H54 (cell line): Measurements from ENCODE around the gene AP3B2.

Experiments used
- DNase-seq: peaks from one replicate; pipeline ENCODE4 v3.0.0; 2011; ENCODE audit warnings: low spot score, mixed read lengths; ENCODE audit not compliant: insufficient read length
- FAIRE-seq: peaks from 3 replicates; lab custom pipeline; 2011; peaks lifted over from hg19 to GRCh38; lab: Jason Lieb, UNC
- POLR2A ChIP-seq: IDR thresholded peaks from 2 replicates; pipeline ENCODE4 v1.6.1; 2011; ENCODE audit warnings: low read depth, mild to moderate bottlenecking, low read length

Gene AP3B2, protein sequence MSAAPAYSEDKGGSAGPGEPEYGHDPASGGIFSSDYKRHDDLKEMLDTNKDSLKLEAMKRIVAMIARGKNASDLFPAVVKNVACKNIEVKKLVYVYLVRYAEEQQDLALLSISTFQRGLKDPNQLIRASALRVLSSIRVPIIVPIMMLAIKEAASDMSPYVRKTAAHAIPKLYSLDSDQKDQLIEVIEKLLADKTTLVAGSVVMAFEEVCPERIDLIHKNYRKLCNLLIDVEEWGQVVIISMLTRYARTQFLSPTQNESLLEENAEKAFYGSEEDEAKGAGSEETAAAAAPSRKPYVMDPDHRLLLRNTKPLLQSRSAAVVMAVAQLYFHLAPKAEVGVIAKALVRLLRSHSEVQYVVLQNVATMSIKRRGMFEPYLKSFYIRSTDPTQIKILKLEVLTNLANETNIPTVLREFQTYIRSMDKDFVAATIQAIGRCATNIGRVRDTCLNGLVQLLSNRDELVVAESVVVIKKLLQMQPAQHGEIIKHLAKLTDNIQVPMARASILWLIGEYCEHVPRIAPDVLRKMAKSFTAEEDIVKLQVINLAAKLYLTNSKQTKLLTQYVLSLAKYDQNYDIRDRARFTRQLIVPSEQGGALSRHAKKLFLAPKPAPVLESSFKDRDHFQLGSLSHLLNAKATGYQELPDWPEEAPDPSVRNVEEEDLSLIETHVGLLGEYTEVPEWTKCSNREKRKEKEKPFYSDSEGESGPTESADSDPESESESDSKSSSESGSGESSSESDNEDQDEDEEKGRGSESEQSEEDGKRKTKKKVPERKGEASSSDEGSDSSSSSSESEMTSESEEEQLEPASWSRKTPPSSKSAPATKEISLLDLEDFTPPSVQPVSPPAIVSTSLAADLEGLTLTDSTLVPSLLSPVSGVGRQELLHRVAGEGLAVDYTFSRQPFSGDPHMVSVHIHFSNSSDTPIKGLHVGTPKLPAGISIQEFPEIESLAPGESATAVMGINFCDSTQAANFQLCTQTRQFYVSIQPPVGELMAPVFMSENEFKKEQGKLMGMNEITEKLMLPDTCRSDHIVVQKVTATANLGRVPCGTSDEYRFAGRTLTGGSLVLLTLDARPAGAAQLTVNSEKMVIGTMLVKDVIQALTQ

DNA sequence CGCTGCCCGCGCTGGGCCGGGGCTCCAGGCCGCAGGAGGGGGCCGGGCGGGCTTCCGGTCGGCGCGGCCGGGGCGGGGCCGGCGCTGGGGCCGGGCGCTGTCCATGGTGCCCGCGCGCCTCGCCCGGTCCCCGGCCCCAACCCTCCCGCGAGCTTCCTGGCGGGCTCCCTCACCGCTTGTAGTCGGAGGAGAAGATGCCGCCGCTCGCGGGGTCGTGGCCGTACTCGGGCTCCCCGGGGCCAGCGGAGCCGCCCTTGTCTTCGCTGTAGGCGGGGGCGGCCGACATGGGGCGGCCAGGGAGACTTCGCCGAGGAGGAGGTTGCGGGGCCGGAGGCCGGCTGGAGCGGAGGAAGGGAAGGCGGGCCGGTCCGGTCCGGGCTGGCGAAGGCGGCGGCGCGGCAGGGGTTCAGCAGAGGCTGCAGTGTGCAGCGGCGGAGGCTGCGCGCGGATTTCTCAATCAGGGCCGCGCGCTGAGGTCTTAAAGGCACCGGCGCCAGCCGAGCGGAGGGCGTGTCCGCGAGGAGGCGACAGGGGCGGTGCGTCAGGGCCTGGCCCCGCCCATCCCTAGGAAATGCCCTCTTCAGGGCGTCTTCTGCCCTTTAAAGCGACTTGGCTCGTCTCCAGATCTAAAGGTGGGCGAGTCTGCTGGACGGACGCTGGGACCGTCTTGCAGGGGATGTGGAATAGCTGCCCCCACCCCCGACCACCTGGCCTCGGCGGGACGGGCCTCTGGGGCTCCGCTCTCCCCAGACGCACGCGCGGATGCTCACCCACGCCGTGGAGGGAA, at the start of gene AP3B2:
Gene AP3B2 (minus strand): TSS at position 455 of the 787 bp plus-strand sequence. CDS start 169 bp downstream, at position 286.
- DNase-seq (peak; percentile 71), FAIRE-seq (no peak)
- 0 out of 2 replicates have a peak, but pooled peaks have one; percentile 32 for TF ChIP-seq POLR2A

- FAIRE-seq: no peak
- TF ChIP-seq POLR2A: no peak
- DNase-seq: no peak
Observed at GRCh38 chr15:82751308-82751707, 41.6 kb upstream of the AP3B2 start.

DNA sequence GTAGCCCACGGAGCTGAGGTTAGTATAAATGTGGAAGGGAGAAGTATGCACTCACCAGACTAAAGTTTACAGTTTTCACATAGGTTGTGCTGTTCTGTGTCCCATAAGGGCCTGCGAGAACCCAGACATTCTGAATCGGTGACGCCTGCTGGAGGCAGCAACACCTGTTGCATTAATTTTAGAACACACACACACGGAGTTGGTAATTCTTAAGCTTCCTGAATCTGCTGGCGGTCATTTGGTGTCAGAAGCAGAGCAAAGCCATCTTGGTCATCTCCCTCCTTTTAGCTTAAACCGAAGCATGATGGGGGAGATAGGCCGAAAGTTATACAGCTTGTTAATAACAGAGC, 41.1 kb upstream of the AP3B2 start:
- no peak for DNase-seq
- FAIRE-seq: no peak
- TF ChIP-seq POLR2A: no peak

DNA sequence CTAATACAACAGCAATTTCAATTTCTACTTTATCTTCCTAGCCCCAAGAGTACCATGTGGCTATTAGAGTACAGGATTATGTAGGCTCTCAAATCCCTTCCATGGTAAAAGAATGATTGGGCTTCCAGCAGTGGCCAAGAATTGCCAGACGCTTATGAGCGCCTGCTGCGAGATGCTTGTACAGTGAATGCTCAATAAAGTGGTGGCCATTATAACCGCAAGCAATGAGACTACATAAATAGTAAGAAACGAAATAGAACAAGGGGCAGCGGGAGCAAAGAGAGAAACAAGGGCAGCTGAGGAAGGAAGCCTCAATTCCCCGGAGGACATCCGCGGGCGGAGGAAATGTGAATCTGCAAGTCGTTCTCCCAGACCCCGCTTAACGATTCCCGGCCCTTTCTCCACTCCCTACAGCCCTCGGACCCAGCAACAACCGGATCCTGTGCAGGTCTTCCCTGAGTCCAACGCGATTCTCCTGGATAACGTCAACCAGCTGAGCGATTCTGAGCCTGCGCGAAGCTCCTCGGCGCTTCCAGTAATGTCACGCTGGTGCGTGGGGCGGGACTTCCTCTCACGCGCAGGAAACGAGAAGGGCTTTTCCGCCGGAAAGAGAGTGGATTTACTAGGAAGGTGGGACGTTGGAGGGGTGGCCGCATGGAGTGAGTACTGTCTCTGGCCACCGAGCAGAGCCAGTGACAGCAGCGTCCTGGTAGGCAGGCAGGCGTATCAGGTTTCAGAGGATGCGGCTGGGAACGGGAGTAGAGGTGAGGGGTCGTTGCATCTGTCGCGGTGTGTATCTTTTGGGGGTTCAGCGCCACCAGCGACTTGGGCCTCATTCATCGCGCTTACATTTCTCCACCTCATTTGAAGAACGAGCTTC, 40.5 kb upstream of the AP3B2 start:
- peak; percentile 91 for TF ChIP-seq POLR2A
- DNase-seq (peak; percentile 69), FAIRE-seq (peak; percentile 58)

DNA sequence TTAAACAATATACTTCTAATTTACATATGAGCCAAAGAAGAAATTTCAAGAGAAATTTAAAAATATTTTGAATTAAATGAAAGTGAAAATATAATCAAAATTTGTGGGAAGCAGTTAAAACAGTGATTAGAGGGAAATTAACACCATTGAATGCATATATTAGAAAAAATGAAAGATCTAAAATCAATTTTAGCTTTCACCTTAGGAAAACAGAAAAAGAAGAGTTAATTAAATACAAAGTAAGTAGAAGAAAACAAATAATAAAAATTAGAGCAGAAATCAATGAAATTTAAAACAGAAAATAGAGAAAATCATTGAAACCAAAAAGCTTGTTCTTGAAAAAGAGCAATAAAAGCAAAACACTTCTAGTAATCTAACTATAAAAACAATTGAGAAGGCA, 38.6 kb upstream of the AP3B2 start:
- no peak for TF ChIP-seq POLR2A
- no peak for DNase-seq
- FAIRE-seq: no peak

DNA sequence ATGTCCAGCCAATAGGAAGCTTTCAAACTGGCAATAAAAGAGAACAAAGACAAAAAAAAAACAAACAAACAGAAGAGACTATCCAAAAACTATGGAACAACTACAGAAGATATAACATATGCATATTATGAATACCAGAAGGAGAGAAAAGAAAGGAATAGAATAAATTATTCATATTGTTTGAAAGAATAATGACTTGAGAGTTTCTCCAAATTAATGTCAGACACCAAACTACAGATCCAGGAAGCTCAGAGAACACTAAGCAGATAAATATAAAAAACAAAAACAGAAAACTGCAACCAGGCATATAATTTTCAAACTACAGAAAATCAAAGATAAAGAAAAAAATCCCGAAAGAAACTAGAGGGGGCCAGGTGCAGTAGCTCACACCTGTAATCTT, 34.1 kb upstream of the AP3B2 start:
- no peak for TF ChIP-seq POLR2A
- no peak for DNase-seq
- no peak for FAIRE-seq

GRCh38 chr15:82742134-82742533, 32.5 kb upstream of the AP3B2 start:
- no peak for TF ChIP-seq POLR2A
- FAIRE-seq: no peak
- DNase-seq: no peak

DNA sequence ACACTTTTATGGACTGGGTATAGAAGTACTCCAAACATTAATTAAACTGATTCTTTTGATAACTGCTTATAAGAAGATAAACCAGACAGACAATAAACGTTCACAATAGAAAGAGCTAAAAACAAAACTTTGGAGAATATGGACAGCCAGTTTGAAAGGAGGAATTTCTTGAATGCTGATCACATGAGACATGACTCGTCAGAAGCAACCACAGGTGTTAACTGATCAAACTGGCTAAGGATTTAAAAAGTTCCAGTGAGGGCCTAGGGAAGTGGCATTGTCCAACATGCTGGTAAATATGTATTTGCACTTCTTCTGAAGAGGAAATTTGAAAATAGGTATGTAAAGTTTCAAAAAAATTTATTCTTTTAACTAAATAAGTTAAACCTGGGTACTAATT, 29.4 kb upstream of the AP3B2 start:
- TF ChIP-seq POLR2A: no peak
- DNase-seq (no peak), FAIRE-seq (no peak)

GRCh38 chr15:82737975-82738374, 28.3 kb upstream of the AP3B2 start:
- DNase-seq (no peak), FAIRE-seq (no peak)
- no peak for TF ChIP-seq POLR2A

GRCh38 chr15:82731527-82731926, 21.9 kb upstream of the AP3B2 start:
- DNase-seq: no peak
- TF ChIP-seq POLR2A: no peak
- no peak for FAIRE-seq

GRCh38 chr15:82730022-82730530, 20.4 kb upstream of the AP3B2 start:
- DNase-seq: no peak
- TF ChIP-seq POLR2A: no peak

DNA sequence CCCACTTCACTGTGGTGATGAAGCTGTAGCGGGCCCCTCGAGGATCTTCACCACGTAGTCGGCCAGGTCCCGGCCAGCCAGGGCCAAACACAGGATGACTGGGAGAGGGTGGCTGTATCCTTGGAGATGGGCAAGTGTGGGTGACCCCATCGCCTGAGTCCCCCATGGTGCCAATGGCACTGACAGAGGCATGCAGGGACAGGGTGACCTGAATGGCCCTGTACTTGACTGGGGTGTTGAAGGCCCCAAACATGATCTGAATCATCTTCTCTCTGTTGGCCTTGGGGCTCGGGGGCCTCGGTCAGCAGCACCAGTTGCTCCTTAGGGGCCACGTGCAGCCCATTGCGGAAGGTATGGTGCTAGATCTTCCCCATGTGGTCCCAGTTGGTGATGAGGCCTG, 17.1 kb upstream of the AP3B2 start:
- TF ChIP-seq POLR2A: no peak
- DNase-seq: no peak
- no peak for FAIRE-seq

More at GRCh38 chr15:82730022-82730530, 20.4 kb upstream of the AP3B2 start:
- no peak for FAIRE-seq

DNA sequence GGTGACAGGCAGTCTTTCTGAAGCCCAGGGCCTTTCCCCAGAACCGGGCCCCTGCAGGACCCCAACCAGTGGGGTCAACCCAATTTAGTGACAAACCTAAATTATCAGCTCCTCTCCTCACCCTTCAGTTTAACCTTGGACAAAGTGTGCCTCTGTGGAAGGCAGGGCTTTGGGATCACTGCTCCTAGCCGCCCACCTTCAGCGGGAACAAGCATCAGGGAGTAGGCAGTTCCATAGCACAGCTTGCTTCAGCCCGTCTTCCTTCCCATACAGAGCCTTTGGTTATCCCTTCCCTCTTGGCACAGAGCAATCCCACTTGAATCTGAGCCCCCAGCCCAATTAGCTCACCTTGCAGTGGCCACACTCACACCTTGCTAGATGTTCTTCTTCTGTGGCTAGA, 5.3 kb upstream of the AP3B2 start:
- no peak for FAIRE-seq

More for the DNA sequence above, 5.3 kb upstream of the AP3B2 start:
- DNase-seq: no peak
- TF ChIP-seq POLR2A: no peak
